Suppressor macrophage (primary cell): Measurements from ENCODE around the gene COPB2.
"Not testable (repeated sequence)": the region's sequence is repeated elsewhere in the genome, so short reads cannot be mapped to it uniquely, and the experiment has no call there.

ENCODE experiments used
- DNase-seq, 4 experiments: peaks; one replicate each; pipeline ENCODE4 v3.0.0-alpha.2; 2020 to 2022
- total RNA-seq, 17 experiments: gene quantifications; one replicate each; lab custom pipeline; 2026; ENCODE audit warnings: mixed read lengths in 6 of 17, inconsistent platforms in 3 of 17; lab: John Stamatoyannopoulos, UW

COPB2 gene
- total RNA-seq = 173 to 296 (median 241) reads per million in 17 experiments

DNA sequence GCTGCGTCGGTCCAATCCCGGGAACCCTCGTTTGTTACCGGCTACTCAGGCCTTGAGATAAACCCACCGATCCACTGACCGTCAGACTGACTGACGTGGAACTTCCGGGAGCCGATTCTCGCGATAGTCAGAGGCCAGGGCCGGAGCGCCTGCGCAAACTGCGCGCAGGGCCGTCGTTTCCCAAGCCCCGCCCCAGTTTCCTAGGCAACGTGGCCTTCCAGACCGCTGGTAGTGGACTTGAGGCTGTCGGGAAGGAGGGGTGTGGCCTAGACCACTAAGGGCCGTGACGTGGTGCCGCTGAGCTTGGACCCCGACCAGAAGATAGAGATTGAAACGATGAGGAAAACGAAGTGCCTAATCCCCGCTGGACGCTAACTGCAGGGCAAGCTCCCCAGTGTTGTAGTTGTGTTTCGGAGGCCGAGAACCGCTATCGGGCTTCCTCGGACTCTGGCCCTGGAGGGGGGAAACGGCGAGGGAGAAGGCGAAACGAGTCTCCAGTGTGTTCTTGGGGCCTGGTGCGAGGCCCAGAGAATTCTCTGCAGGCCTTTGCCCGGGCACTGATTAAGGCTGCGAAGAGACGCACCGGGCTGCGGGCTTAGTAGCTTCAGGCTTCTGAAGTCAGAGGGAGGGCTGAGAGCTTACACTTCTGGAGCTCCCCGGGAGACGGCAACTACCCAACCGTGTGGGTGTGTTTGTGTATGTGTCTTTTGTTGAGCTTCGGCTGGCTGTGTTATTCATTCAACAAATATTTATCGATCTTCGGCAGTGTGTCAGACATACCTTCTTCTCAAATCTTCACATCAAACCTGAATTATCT, at the start of gene COPB2:
COPB2 (minus strand) TSS at position 96 of the 817 bp plus-strand sequence. CDS start 97 bp downstream, outside the sequence.
- peak; percentile 99 to 100 (median 99) for DNase-seq

DNA sequence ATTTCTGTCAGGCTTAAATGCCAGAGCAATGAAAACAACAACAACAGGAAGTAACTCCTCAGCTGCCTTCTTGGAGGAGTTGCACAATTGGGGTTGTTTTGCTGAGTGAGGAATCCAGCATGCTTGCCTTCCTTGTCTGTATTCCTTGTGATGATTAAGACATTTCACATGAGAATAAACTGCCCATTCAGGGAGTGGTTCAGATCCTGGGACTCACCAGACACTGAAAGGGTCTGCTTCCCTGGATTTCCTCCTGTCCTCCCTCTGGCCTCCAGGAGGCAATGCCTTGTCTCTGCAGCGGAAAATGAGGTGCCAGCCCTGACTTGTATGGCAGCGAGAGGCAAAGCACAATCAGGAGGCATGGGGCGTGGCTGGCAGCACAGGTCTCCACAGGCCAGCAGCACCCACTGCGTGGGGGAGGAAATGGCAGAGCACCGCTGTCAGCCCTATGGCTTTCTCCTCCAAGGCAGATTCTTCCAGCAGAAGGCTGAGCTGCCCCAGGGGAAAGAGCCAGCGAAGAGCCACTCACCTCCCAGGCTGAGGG, 45.4 kb upstream of the COPB2 start:
- DNase-seq = peak; percentile 78 to 91 (median 84)

DNA sequence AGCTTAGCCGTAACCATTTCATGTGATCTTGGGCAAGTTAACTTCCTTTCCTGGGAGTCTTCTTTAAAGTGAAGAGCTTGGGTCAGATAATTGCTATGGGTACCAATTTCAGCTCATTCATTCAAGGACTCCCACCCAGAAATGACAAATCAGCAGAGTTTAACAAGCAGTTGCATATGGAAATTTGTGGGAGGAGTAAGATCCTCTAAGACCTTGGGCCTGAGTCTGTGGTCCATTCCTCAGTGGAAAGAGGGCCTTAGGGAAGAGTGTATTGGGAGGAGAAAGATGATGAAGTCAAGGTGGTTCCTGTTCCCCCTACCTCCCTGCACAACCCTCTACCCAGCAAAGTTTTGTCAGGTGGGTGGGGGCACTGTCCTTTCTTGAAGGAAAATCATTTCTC, 44.8 kb upstream of the COPB2 start:
- DNase-seq = peak in 2 of 4 experiments; percentile 6 to 14

DNA sequence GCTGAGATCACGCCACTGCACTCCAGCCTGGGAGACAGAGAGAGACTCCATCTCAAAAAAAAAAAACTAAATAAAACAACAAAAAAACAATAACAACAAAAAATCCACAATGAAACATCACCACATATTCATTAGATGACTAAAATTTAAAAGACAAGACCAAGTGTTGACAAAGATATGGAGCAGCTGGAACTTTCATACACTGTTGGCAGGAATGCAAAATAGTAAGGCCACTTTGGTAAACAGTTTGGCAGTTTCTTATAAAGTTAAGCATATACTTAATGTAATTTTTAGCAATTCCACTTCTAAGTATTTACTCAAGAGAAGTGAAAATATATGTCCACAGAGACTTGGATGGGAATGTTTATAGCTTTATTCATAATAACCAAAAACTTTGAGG, 43.6 kb upstream of the COPB2 start:
- DNase-seq = no peak

DNA sequence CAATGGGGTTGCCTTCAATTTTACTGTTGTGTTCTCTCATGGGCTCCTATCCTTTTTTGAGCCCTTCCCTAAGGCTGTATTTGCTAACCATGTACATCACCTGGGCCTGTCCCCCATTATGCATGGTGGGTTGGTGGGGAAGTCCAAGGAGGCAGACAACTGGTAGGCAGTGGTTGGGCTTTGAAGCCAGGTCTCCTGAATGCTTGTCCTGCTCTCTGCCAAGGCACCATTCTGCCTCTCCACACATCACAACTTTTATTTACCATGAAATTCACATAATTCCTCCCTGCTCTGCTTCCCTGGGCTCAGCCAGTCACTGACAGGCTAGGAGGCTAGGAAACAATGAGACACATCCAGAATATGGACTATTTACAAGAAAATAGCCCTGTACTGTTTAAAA, 41.0 kb upstream of the COPB2 start:
- DNase-seq = no peak

DNA sequence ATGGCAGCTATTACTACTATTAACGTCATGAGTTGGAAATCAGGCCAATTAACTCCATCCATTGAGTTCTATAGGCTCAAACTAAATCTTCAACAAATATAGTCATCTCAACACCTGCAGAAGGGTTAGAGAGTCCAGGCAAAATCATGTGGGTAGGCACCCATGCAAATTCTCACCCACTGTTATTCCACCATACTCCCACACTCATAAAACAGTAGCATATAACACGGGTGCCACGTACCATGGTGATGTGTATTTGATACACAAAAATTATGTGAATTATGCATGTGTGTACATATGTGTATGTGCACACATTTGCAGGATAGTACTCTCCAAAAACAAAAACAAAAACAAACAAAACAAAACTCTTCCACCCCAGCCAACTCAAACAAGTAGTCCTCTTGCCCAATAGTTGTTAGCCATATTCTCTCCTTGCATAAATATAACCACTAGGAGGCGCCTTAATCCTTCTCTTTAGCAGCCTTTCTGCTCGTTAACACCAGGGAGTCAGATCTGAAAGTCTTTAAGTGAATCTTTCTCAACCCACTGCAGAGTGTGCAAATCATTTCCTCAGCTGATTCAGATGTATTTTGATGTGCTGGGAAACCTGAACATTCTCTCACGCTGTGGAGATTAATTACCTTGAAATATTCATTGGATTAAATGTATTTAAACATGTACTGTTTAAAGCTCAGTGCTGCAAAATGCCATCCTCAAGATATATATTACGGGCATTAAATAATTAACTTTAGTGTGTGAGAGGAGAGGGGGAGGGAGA, 38.0 kb upstream of the COPB2 start:
- peak; percentile 78 to 95 (median 86) for DNase-seq

DNA sequence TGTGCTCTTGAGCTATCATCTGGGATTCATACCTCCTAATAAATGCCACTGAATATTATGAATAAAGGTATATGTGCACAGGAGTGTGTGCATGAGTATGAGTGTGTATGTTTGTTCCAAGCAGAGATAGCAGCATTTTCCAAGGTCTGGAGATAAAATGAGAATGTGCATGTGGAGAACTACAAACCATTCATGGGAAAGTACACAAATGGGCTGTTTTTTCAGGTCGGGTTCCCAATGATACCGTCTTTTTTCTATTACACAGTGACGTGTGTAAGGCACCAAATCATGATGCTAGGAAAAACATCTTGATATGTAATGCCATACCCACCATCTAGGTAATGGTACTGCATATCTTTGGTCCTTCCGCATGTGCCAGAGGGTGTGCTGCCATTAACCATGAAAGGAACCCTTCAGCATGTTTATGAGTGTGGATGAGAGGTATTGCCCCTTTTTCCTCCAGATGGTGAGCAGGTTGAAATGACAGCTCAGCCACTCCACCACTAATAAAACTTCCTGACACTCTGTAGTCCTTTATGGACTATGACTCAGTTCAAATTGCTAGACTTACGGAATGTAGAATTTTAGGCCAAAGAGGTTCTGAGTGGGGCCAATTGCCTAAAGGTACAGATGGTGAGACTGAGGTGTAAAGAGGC, 36.4 kb upstream of the COPB2 start:
- no peak for DNase-seq

DNA sequence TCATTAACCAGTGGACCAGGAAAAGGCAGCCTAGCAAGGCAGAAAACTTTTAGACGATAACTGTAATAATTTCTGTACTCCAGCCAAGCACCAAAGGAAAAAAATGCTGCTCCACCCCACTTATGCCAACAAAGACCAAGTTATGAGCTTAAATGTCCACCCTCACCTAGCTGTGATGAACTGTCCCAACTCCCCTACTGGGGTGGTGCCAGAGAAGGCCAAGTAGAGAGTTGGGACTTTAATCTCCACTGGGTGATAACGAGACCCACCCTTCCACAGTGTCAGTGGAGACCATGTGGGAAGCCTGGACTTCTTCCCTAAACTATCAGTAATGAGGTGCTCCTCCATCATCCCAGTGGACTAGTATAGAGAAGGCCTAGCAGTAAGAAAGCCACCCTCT, 33.8 kb upstream of the COPB2 start:
- no peak for DNase-seq

DNA sequence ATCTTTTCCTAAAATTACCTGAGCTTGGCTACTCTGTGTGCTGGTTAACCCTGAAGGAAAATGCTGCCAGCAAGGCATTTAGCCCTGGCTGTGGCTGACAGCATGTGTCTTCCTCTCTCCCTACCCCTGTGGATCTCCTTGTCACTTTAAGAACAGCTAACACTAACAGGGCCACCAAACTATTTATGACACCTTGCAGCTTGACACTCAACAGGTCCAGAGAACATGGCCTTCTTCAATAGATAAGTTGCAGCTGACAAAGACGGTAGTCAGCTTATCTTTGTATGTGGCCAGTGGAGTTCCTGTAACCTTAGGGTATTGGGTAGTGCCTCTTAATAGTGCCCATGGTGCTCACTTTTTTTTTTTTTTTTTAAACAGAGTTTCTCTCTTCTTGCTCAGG, 32.0 kb upstream of the COPB2 start:
- DNase-seq = no peak

DNA sequence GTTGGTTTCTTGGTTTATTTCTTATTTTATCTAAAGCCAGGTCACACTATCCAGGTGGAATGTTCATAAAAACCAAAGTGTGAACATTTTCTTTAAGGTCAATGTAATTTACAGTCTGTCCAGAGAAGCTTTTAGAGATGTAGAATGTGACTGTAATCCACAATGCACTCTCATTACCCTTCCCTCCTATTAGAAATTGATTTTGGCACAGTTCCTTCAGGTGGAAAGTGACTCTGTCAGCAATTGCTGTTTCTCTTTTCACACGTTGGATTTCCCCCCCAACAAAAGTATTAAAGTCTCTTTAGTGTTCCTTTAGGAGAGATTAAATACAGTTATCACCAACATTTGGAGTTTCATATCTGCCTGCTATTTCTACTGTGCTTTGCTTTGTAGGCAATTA, 31.6 kb upstream of the COPB2 start:
- no peak for DNase-seq

DNA sequence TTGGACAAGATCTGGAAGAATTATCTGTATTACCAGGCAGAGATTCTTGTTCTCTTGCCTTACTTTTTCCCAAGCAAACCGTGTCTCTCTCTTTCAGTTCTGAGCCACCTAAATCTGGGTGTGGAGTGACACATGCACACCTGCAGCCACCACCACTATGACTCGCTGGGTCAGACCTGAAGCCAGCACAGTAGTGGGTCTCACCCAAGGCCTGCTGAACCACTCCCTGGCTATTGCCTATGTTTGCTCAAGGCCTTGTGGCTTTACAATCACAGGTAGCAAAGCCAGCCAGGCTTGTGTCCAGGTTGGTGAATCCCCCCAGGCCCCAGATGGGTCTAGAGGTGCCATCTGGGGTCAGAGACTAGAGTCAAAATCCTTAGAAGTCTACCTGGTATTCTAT, 28.7 kb upstream of the COPB2 start:
- DNase-seq = no peak

DNA sequence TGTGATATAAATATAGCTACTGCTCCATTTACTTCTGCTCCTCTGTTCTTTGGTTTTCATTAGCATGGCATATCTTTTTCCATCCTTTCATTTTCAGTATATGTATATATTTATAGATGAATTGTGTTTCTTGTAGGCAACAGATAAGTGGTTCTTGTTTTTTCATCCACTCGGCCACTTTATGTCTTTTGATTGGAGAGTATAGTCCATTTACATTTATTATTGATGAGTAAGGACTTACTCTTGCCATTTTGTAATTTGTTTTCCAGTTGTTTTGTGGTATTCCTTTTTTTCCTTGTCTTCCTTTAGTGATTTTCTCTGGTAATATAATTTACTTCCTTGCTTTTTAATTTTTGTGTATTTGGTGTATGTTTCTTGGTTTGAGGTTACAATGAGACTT, 26.8 kb upstream of the COPB2 start:
- no peak for DNase-seq

DNA sequence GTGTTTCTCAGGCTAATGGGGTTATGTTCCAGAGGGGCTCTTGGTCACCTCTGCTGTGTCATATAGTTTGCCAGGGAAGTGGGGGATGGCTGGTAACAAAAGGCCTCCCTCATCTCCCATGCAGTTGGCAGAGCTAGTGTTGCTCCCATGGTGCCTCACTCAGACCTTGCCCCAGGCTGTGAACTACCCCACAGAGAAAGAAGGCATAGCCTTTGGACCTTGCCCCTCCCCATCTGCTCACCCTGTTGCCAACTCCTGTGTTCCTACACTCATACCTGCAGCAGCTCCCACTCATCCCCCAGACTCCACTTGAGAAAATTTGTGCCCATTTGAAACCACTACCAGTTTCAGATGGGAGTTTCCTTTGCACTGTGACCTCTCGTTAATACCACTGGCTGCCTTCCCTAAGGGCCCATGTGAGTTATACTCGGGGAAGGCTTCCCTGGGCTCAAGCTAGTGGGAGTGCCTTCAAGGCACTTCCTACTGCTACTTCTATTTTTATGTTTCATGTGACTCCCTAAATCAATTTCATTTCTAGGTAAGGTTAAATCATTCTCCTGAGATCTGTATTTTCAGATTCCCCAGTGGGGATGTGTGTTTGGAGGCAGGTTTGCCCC, 25.3 kb upstream of the COPB2 start:
- no peak for DNase-seq

DNA sequence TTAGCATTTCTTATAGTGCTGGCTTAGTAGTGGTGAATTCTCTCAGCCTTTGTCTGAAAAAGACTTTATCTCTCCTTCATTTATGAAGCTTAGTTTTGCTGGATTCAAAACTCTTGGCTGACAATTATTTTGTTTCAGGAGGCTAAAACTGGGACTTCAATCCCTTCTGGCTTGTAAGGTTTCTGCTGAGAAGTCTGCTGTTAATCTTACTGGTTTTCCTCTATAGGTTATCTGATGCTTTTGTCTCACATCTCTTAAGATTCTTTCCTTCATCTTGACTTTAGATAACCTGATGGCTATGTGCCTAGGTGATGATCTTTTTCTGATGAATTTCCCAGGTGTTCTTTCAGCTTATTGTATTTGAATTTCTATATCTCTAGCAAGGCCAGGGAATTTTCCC, 23.4 kb upstream of the COPB2 start:
- not testable (repeated sequence) for DNase-seq

DNA sequence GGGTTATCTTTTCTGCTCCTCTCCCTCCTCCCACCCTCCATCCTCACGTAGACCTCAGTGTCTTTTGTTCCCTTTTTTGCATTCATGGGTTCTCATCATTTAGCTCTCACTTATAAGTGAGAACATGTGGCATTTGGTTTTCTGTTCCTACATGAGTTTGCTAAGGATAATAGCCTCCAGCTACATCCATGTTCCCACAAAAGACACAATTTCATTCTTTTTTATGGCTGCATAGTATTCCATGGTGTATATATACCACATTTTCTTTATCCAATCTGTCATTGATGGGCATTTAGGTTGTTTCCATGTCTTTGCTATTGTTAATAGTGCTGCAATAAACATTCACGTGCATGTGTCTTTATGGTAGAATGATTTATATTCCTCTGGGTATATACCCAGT, 11.7 kb upstream of the COPB2 start:
- DNase-seq = not testable (repeated sequence)

DNA sequence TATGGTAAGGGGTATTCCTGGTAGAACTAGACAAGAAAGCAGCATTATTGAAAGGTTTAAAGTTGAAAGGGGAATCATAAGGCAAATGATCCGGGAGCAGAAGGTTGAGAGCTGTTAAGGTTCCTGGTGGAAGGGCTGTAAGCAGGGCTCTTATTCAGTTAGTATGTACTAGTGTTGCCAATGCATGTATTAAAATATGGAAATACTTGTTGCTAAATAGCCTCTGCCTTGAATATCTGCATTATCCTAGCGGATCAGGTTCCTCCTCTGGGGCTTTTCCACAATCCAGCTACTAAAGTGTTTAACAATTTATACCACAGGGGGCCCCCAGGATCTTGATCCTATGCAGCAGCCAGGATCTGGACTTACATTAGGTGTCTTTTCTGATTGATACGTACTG, 7.3 kb upstream of the COPB2 start:
- DNase-seq = no peak

DNA sequence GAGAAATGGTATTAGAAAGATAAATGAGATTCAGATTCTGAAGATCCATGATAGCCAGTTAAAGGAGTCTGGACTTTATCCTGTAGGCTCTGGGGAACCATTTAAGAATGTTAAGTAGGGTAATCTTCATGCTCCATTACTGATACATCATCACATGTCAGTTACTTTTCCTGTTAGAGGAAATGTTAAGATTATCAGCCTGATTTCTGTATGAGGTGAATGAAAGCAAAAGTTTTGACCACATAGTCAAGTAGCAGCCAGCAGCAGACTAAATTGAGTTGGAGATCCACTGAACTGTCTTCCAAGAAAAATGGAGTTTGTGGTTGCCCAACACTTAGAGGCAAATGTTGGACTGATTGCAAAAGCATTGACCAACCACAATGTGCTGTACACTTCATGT, 4.7 kb upstream of the COPB2 start:
- DNase-seq = no peak

DNA sequence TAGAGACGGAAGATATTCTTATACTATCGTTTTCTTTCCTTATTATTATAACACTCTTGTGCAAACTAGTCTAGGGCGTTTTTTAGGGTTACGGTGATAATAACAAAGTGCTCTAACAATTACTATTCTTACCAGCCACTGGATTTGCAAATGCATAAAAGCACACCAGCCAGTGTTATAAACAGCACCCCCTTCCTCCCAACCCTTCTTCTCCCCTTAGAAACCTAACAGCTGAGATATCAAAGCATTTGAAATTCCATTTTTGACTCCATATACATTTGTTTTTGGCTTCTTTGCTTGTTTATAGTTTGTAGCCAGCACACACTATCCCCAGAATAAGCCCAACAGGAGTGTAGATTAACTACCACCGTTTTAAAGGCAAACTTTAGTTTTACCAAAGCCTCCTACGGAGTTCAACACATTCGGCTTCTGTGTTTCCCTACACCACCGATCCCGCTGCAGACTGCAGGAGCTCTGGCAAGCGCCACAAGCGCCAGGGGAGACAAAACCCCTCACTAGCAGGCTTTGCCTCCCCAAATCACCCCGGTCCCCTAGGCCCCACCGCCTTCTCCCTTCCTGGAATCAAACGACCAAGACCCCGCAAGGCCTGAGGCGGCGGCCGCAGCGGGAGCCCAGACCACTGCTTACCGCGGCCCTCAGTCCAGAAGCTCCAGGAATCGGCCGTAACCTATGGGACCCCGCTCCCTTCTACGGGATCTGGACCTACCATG, 461 bp downstream of the COPB2 start:
- DNase-seq = peak in 3 of 4 experiments; percentile 6 to 49 (median 9)

DNA sequence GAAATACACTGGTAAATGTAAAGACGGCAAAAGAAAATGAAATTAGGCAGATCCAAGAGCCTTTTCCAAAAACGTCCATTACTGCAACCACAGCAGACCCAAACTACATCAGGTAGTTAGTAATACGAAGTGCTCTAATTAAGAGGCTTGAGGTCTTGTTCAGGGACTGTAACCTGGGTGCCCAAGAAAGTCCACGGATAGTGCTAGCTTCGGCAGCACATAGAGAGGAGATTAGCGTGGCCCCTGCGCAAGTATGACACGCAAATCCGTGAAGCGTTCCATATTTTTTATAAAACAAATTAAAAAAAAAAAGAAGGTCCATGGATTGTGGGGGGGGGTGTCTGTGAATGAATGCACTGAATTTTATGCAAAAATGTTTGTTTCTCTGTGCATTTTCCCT, 1.4 kb downstream of the COPB2 start:
- DNase-seq = no peak

DNA sequence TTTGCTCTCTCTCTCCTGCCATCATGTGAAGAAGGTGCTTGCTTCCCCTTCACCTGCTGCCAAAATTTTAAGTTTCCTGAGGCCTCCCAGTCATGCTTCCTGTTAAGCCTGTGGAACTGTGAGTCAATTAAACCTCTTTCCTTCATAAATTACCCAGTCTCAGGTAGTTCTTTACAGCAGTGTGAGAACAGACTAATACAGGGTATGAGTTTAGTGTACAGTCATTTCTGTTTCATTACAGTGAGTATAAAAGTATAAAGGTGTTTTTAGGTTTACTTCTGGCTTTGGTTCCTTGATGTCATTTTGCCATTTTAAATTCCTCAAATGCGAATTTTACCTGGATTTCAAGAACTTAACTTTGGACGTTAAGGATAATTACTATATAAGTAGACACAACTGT, 7.2 kb downstream of the COPB2 start:
- DNase-seq = not testable (repeated sequence)

DNA sequence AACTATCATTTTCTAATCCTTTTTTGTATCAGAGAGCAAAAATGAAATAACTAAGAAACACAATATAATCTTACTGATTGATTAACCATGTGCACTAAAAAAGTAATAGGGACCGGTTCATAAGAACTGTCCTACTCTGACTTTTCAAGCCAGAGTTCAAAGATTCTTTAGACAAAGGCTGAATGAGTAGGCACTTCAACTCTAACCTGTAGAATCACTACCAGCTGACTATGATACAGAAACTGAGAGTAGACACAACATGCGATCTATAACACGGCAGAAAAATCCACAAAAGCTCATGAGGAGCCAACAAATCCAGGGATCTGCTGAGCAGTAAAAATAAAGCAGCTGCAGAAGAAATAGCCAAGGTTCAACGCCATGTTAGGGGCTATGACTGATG, 8.9 kb downstream of the COPB2 start:
- no peak for DNase-seq
